Ishikawa (cell line): ENCODE data around the gene FAM89A.

Source experiments
- CEBPB ChIP-seq: IDR thresholded peaks from 2 replicates; pipeline ENCODE4 v1.6.1; 2012
- CREB1 ChIP-seq: IDR thresholded peaks from 2 replicates; pipeline ENCODE4 v1.6.1; 2012; ENCODE audit warnings: low read depth
- EGR1 ChIP-seq: IDR thresholded peaks from 2 replicates; pipeline ENCODE4 v1.6.1; 2012
- EP300 ChIP-seq: IDR thresholded peaks from 2 replicates; pipeline ENCODE4 v1.6.1; 2012; ENCODE audit warnings: borderline replicate concordance
- FOXM1 ChIP-seq: IDR thresholded peaks from 2 replicates; pipeline ENCODE4 v1.6.1; 2012; ENCODE audit warnings: low read depth, borderline replicate concordance
- NFIC ChIP-seq: IDR thresholded peaks from 2 replicates; pipeline ENCODE4 v1.6.1; 2012
- RAD21 ChIP-seq: IDR thresholded peaks from 2 replicates; pipeline ENCODE4 v1.6.1; 2012; ENCODE audit warnings: low read depth
- TAF1 ChIP-seq: IDR thresholded peaks from 2 replicates; pipeline ENCODE4 v1.6.1; 2012; ENCODE audit warnings: low read depth, mild to moderate bottlenecking
- TEAD4 ChIP-seq: IDR thresholded peaks from 2 replicates; pipeline ENCODE4 v1.6.1; 2012
- YY1 ChIP-seq: IDR thresholded peaks from 2 replicates; pipeline ENCODE4 v1.6.1; 2012; ENCODE audit warnings: low read depth
- TF ChIP-seq, protein P1 (sequence below): IDR thresholded peaks from 2 replicates; pipeline ENCODE4 v1.6.1; 2012
- TF ChIP-seq, protein P2 (sequence below): IDR thresholded peaks from 2 replicates; pipeline ENCODE4 v1.6.1; 2012; ENCODE audit warnings: low read depth, mild to moderate bottlenecking
- TF ChIP-seq, protein P3 (sequence below): IDR thresholded peaks from 2 replicates; pipeline ENCODE4 v1.6.1; 2012

DNA sequence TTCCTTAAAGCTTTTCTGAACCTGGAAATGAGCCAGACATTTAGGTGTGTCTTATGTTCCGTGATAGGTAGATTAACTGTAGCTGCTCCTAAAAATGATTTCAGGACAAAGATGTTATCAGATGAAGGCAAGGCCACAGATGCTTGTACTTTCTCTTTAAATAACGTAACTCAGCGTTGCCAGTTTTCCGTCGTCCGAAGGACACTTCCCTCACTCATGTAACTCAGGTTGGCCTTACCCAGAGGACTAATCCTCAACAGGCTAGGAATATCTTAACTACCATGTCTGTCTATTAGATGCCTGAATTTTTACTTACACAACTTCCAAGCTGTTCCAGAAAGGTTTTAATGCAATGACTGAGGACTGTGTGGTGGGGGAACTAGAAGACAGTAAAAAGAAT lies 35.4 kb upstream of the FAM89A start:
- TF ChIP-seq, protein P1, sequence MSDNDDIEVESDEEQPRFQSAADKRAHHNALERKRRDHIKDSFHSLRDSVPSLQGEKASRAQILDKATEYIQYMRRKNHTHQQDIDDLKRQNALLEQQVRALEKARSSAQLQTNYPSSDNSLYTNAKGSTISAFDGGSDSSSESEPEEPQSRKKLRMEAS: no peak
- TF ChIP-seq, protein P2, sequence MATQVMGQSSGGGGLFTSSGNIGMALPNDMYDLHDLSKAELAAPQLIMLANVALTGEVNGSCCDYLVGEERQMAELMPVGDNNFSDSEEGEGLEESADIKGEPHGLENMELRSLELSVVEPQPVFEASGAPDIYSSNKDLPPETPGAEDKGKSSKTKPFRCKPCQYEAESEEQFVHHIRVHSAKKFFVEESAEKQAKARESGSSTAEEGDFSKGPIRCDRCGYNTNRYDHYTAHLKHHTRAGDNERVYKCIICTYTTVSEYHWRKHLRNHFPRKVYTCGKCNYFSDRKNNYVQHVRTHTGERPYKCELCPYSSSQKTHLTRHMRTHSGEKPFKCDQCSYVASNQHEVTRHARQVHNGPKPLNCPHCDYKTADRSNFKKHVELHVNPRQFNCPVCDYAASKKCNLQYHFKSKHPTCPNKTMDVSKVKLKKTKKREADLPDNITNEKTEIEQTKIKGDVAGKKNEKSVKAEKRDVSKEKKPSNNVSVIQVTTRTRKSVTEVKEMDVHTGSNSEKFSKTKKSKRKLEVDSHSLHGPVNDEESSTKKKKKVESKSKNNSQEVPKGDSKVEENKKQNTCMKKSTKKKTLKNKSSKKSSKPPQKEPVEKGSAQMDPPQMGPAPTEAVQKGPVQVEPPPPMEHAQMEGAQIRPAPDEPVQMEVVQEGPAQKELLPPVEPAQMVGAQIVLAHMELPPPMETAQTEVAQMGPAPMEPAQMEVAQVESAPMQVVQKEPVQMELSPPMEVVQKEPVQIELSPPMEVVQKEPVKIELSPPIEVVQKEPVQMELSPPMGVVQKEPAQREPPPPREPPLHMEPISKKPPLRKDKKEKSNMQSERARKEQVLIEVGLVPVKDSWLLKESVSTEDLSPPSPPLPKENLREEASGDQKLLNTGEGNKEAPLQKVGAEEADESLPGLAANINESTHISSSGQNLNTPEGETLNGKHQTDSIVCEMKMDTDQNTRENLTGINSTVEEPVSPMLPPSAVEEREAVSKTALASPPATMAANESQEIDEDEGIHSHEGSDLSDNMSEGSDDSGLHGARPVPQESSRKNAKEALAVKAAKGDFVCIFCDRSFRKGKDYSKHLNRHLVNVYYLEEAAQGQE: no peak
- TF ChIP-seq CEBPB: no peak
- TF ChIP-seq EP300: no peak
- TF ChIP-seq YY1: no peak
- TF ChIP-seq RAD21: no peak
- TF ChIP-seq, protein P3, sequence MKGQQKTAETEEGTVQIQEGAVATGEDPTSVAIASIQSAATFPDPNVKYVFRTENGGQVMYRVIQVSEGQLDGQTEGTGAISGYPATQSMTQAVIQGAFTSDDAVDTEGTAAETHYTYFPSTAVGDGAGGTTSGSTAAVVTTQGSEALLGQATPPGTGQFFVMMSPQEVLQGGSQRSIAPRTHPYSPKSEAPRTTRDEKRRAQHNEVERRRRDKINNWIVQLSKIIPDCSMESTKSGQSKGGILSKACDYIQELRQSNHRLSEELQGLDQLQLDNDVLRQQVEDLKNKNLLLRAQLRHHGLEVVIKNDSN: no peak
- TF ChIP-seq EGR1: no peak
- TF ChIP-seq CREB1: no peak
- TF ChIP-seq NFIC: no peak
- no peak for TF ChIP-seq FOXM1
- no peak for TF ChIP-seq TAF1
- TF ChIP-seq TEAD4: no peak
